GM12878 (cell line): ENCODE measurements around the gene GOLGA2. TPM values are rescaled to one million over a fixed set of nuclear protein-coding genes. Genes with fewer than 3 reads are reported as not detected.

Source experiments
- ATAC-seq: fragments of 200-7000 bp; cut with Tn5 transposase; 3 replicates; pipeline ENCODE4 v1.9.1; 2020; ENCODE audit warnings: mild to moderate bottlenecking, moderate library complexity
- BruUV-seq: library from RNA; stranded (reverse); fragments of 400-500 nt; replicated peaks from 2 replicates; lab custom pipeline; 2021; lab: Mats Ljungman, UMichigan
- CTCF ChIA-PET: fragments of 300-600 bp; sonication (Branson Sonifier 250); formaldehyde crosslinking; extraction: SDS; loops from one replicate; lab custom pipeline; 2021; ENCODE audit warnings: inconsistent platforms; lab: Yijun Ruan, JAX
- POLR2A ChIA-PET: fragments of 350-600 bp; formaldehyde crosslinking; extraction: SDS; loops from one replicate; lab custom pipeline; 2021; ENCODE audit warnings: inconsistent platforms; lab: Charles Lee
- RAD21 ChIA-PET: fragments of 300-600 bp; sonication (Branson Sonifier 250); formaldehyde crosslinking; loops from one replicate; lab custom pipeline; 2023; ENCODE audit warnings: antibody characterized with exemption; ENCODE audit not compliant: unreplicated experiment; lab: Charles Lee
- SMC1A ChIA-PET: fragments of 300-600 bp; sonication (Branson Sonifier 250); formaldehyde crosslinking; loops from one replicate; lab custom pipeline; 2023; ENCODE audit not compliant: unreplicated experiment, uncharacterized antibody; lab: Charles Lee
- DNase-seq: peaks from one replicate; pipeline ENCODE4 v3.0.0-alpha.2; 2011; ENCODE audit warnings: low read depth, low spot score
- FAIRE-seq: peaks from 3 replicates; lab custom pipeline; 2011; peaks lifted over from hg19 to GRCh38; lab: Jason Lieb, UNC
- H2AFZ ChIP-seq: 2 replicates; pipeline ENCODE4 v1.6.0; 2011; ENCODE audit warnings: low read depth, low read length, control low read depth; ENCODE audit not compliant: control insufficient read depth
- H3K27ac ChIP-seq: 2 replicates; pipeline ENCODE4 v1.5.1; 2011; ENCODE audit warnings: control low read depth; ENCODE audit not compliant: control insufficient read depth, insufficient read depth
- H3K27me3 ChIP-seq, 2 experiments: replicated peaks in 1 of 2; 2 replicates each; pipeline versions ENCODE4 v1.6.0 to v1.6.1; 2011; ENCODE audit warnings: low read length in 1 of 2; ENCODE audit not compliant: control insufficient read depth in 2 of 2, insufficient read depth in 2 of 2
- H3K36me3 ChIP-seq, 2 experiments: 2 replicates each; pipeline ENCODE4 v1.5.1; 2011; ENCODE audit warnings: low read length in 1 of 2; ENCODE audit not compliant: control insufficient read depth in 2 of 2, insufficient read depth in 2 of 2
- H3K4me1 ChIP-seq: 2 replicates; pipeline ENCODE4 v1.6.1; 2011; ENCODE audit warnings: mild to moderate bottlenecking, low read length, moderate library complexity, mixed read lengths; ENCODE audit not compliant: control insufficient read depth, insufficient read depth
- H3K4me2 ChIP-seq: 2 replicates; pipeline ENCODE4 v1.6.0; 2011; ENCODE audit warnings: control low read depth; ENCODE audit not compliant: control insufficient read depth, insufficient read depth
- H3K4me3 ChIP-seq: fragments of 200-600 bp; sonication (generic); 2 replicates; pipeline ENCODE4 v1.5.1; 2016
- H3K79me2 ChIP-seq: 2 replicates; pipeline ENCODE4 v1.6.0; 2011; ENCODE audit warnings: low read length; ENCODE audit not compliant: control insufficient read depth, insufficient read depth
- H3K9ac ChIP-seq: 2 replicates; pipeline ENCODE4 v1.8.0; 2011; ENCODE audit warnings: low read length, control low read depth, mixed read lengths; ENCODE audit not compliant: control insufficient read depth, insufficient read depth
- H3K9me3 ChIP-seq: replicated peaks from 3 replicates; pipeline ENCODE4 v1.5.1; 2011; ENCODE audit warnings: mild to moderate bottlenecking, low read length; ENCODE audit not compliant: control insufficient read depth, insufficient read depth
- H4K20me1 ChIP-seq: 2 replicates; pipeline ENCODE4 v1.6.0; 2011; ENCODE audit not compliant: control insufficient read depth, insufficient read depth
- BMI1 ChIP-seq: fragments of 450-650 bp; IDR thresholded peaks from 2 replicates; pipeline ENCODE4 v1.6.1; 2016; ENCODE audit warnings: mild to moderate bottlenecking, moderate library complexity, borderline replicate concordance
- CBX3 ChIP-seq: fragments of 200-600 bp; sonication (generic); IDR thresholded peaks from 2 replicates; pipeline ENCODE4 v1.6.1; 2016; ENCODE audit warnings: low read depth, borderline replicate concordance
- NFXL1 ChIP-seq: fragments of 450-650 bp; IDR thresholded peaks from 2 replicates; pipeline ENCODE4 v1.6.1; 2017; ENCODE audit warnings: antibody characterized with exemption, mild to moderate bottlenecking, borderline replicate concordance
- NFYA ChIP-seq: IDR thresholded peaks from 2 replicates; pipeline ENCODE4 v1.6.1; 2011; ENCODE audit warnings: low read depth, mild to moderate bottlenecking, low read length, improper control_type of control experiment, borderline replicate concordance
- NRF1 ChIP-seq: conservative IDR thresholded peaks from 2 replicates; pipeline ENCODE4 v1.6.1; 2011; ENCODE audit warnings: mild to moderate bottlenecking, low read depth, low read length, improper control_type of control experiment
- PML ChIP-seq: IDR thresholded peaks from 2 replicates; pipeline ENCODE4 v1.6.1; 2012; ENCODE audit warnings: low read length, inconsistent platforms
- RAD51 ChIP-seq: fragments of 450-650 bp; IDR thresholded peaks from 2 replicates; pipeline ENCODE4 v1.6.1; 2016; ENCODE audit warnings: moderate library complexity, mild to moderate bottlenecking, inconsistent platforms
- RUNX3 ChIP-seq: IDR thresholded peaks from 2 replicates; pipeline ENCODE4 v1.6.1; 2012; ENCODE audit warnings: low read length, inconsistent platforms
- SMAD1 ChIP-seq: fragments of 450-650 bp; IDR thresholded peaks from 2 replicates; pipeline ENCODE4 v1.6.1; 2018; ENCODE audit warnings: mild to moderate bottlenecking, low read depth; ENCODE audit not compliant: partially characterized antibody
- STAT3 ChIP-seq: IDR thresholded peaks from 2 replicates; pipeline ENCODE4 v1.6.1; 2011; ENCODE audit warnings: low read depth, low read length, improper control_type of control experiment
- TAF1 ChIP-seq: IDR thresholded peaks from 2 replicates; pipeline ENCODE4 v1.6.1; 2011; ENCODE audit warnings: mild to moderate bottlenecking, low read depth, low read length, borderline replicate concordance
- TCF12 ChIP-seq: IDR thresholded peaks from 2 replicates; pipeline ENCODE4 v1.6.1; 2011; ENCODE audit warnings: low read depth, mild to moderate bottlenecking, low read length
- TCF7 ChIP-seq: IDR thresholded peaks from 2 replicates; pipeline ENCODE4 v1.6.1; 2014; ENCODE audit warnings: antibody characterized with exemption, borderline replicate concordance
- WGBS: methylation state at CpG from one replicate; pipeline ENCODE4 v1.1.6; 2016; ENCODE audit warnings: low lambda C conversion rate; ENCODE audit not compliant: insufficient replicate concordance, insufficient coverage; ENCODE audit errors: missing lambda C conversion rate; 5-methylcytosine and 5-hydroxymethylcytosine counted together
- in situ Hi-C: fragments of 300-500 bp; cut with MboI; formaldehyde crosslinking; loops from 9 replicates; pipeline ENCODE4 v1.14.3; 2018; ENCODE audit warnings: mixed read lengths
- intact Hi-C: fragments of 100-400 bp; cut with micrococcal nuclease; formaldehyde crosslinking; loops from one replicate; pipeline ENCODE4 v1.14.2; 2022; ENCODE audit not compliant: unreplicated experiment
- polyA plus RNA-seq, 11 experiments: library from polyadenylated mRNA; depleted of rRNA in 4 of 11; unstranded in 6 of 11; stranded (reverse) in 5 of 11; fragments of >200 nt; fragmentation: Nextera tagmentation in 4 of 11; fragmentation: Illumina TruSeq in 1 of 11; extraction: Ambion mirVana in 4 of 11; extraction: Trizol in 1 of 11; gene quantifications; 1 replicate in 1 of 11; 2 replicates in 10 of 11; pipeline versions ENCODE4 v1.2.1 to v1.2.3, GENCODE V29; 2011 to 2016; ENCODE audit warnings: inconsistent platforms in 2 of 11, missing spikeins in 2 of 11, low read depth in 1 of 11
- total RNA-seq, 4 experiments: library from RNA; depleted of rRNA in 3 of 4; stranded (reverse); fragments of >200 nt in 3 of 4; fragmentation: Illumina TruSeq in 1 of 4; extraction: Trizol in 1 of 4; gene quantifications; 2 replicates each; pipeline versions ENCODE4 v1.2.1 to v1.2.3, GENCODE V29; 2013 to 2021
- TF ChIP-seq, protein P1 (sequence below): IDR thresholded peaks from 2 replicates; pipeline ENCODE4 v1.6.1; 2011; ENCODE audit warnings: borderline replicate concordance, low read depth, mild to moderate bottlenecking, moderate library complexity, mixed read lengths, low read length; ENCODE audit not compliant: insufficient read depth; ENCODE audit errors: extremely low read length

Gene GOLGA2
- total and polyA plus RNA-seq, 10 of the 15 experiments (the other 5 are each of a cell fraction or from before 2014, with no cell fraction given): 5.9 to 32.6 (median 19.7) TPM

- H3K9me3 ChIP-seq: no peaks in the 10 kb centered on the region
- TF ChIP-seq NFYA: no peak
- no peak for TF ChIP-seq STAT3
- no peak for TF ChIP-seq TAF1
- no peak for TF ChIP-seq NRF1
- TF ChIP-seq NFXL1: no peak
- no peak for TF ChIP-seq CBX3
- no peak for TF ChIP-seq TCF7
- TF ChIP-seq RAD51: no peak
- TF ChIP-seq RUNX3: no peak
- TF ChIP-seq BMI1: no peak
- TF ChIP-seq PML: no peak
- no peak for TF ChIP-seq SMAD1
- TF ChIP-seq, protein P1, sequence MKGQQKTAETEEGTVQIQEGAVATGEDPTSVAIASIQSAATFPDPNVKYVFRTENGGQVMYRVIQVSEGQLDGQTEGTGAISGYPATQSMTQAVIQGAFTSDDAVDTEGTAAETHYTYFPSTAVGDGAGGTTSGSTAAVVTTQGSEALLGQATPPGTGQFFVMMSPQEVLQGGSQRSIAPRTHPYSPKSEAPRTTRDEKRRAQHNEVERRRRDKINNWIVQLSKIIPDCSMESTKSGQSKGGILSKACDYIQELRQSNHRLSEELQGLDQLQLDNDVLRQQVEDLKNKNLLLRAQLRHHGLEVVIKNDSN: no peak
- TF ChIP-seq TCF12: no peak
- no peak for FAIRE-seq
- no peak overlapping the region for H2AFZ ChIP-seq
- WGBS: 29% methylated on average over 5 of the region's 5 CpGs
- ChIA-PET SMC1A (no interaction called here), RAD21 (no interaction called here), CTCF (no interaction called here), POLR2A (no interaction called here)
- no peak overlapping the region for H3K4me2 ChIP-seq
- in situ Hi-C loops: no loop called here
- no peak overlapping the region for H3K4me3 ChIP-seq
- intact Hi-C loops: no loop called here
- no peaks in the 10 kb centered on the region for H3K79me2 ChIP-seq
- H4K20me1 ChIP-seq: no peaks in the 10 kb centered on the region
- peaks cover 0 to 2% of the 10 kb centered on the region in 2 experiments; a peak in 2 of 4 replicates for H3K27me3 ChIP-seq
- H3K9ac ChIP-seq: no peak overlapping the region
- no peak for ATAC-seq
- no peaks in the 10 kb centered on the region for H3K4me1 ChIP-seq
- H3K27ac ChIP-seq: no peak overlapping the region
- BruUV-seq: no TSS peak
- H3K36me3 ChIP-seq: no peaks in the 10 kb centered on the region
- no peak for DNase-seq
Measured at GRCh38 chr9:128226412-128226801, 49.4 kb downstream of the GOLGA2 start.
